Calu3 (cell line): ENCODE measurements around the gene RNF222. TPM values are rescaled to one million over a fixed set of nuclear protein-coding genes. Genes with fewer than 3 reads are reported as not detected.

ENCODE experiments used
- BruUV-seq: library from RNA; stranded (reverse); fragments of 400-500 nt; replicated peaks from 2 replicates; lab custom pipeline; 2021; lab: Mats Ljungman, UMichigan
- CTCF ChIA-PET: fragments of 300-600 bp; sonication (Branson Sonifier 250); formaldehyde crosslinking; loops from one replicate; lab custom pipeline; 2022; ENCODE audit warnings: antibody characterized with exemption; lab: Charles Lee
- DNase-seq: peaks from one replicate; pipeline ENCODE4 v3.0.0; 2022
- H3K27ac Mint-ChIP-seq: one replicate; pipeline ENCODE4 v1.8.0; 2022; ENCODE audit warnings: mixed read lengths; ENCODE audit not compliant: unreplicated experiment
- H3K27me3 Mint-ChIP-seq: one replicate; pipeline ENCODE4 v1.8.0; 2022; ENCODE audit warnings: mixed read lengths; ENCODE audit not compliant: unreplicated experiment
- H3K36me3 Mint-ChIP-seq: one replicate; pipeline ENCODE4 v1.8.0; 2022; ENCODE audit warnings: mild to moderate bottlenecking, moderate library complexity, mixed read lengths; ENCODE audit not compliant: insufficient read depth, unreplicated experiment
- H3K4me1 Mint-ChIP-seq: one replicate; pipeline ENCODE4 v1.8.0; 2022; ENCODE audit warnings: mild to moderate bottlenecking, low read depth, mixed read lengths; ENCODE audit not compliant: unreplicated experiment
- H3K4me3 Mint-ChIP-seq: one replicate; pipeline ENCODE4 v1.8.0; 2022; ENCODE audit warnings: mild to moderate bottlenecking, low read depth, moderate library complexity, mixed read lengths; ENCODE audit not compliant: unreplicated experiment
- H3K9me3 Mint-ChIP-seq: one replicate; pipeline ENCODE4 v1.8.0; 2022; ENCODE audit warnings: low read depth, mixed read lengths; ENCODE audit not compliant: unreplicated experiment
- CTCF ChIP-seq: fragments of 200-600 bp; IDR thresholded peaks from one replicate; pipeline ENCODE4 v1.8.0; 2022; ENCODE audit warnings: antibody characterized with exemption; ENCODE audit not compliant: unreplicated experiment
- intact Hi-C: fragments of 100-400 bp; cut with micrococcal nuclease; formaldehyde crosslinking; loops from one replicate; pipeline ENCODE4 v1.10.0; 2022; ENCODE audit not compliant: unreplicated experiment
- total RNA-seq: library from RNA; stranded (reverse); gene quantifications from 2 replicates; pipeline ENCODE4 v1.2.3, GENCODE V29; 2022

The RNF222 gene
- total RNA-seq, 1 experiment from 2014 or later: not detected

- intact Hi-C loops: no loop called here
- no TSS peak for BruUV-seq
- CTCF ChIA-PET: interaction anchor here (0.6 kb wide), 1 partner anchor 23 kb away, joined by 4 read pairs; no protein-coding TSS in a partner anchor
- H3K4me1 Mint-ChIP-seq: no peaks in the 10 kb centered on the region
- H3K4me3 Mint-ChIP-seq: no peak overlapping the region
- no peaks in the 10 kb centered on the region for H3K36me3 Mint-ChIP-seq
- no peak overlapping the region for H3K27ac Mint-ChIP-seq
- H3K9me3 Mint-ChIP-seq: no peaks in the 10 kb centered on the region
- TF ChIP-seq CTCF: no peak
- no peak for DNase-seq
- peaks cover 13% of the 10 kb centered on the region for H3K27me3 Mint-ChIP-seq
Measured at GRCh38 chr17:8359769-8360168, 37.9 kb downstream of the RNF222 start.

- peaks cover 25% of the 10 kb centered on the region for H3K27me3 Mint-ChIP-seq
- H3K27ac Mint-ChIP-seq: no peak overlapping the region
- no peaks in the 10 kb centered on the region for H3K9me3 Mint-ChIP-seq
- no peak for TF ChIP-seq CTCF
- no peak overlapping the region for H3K4me3 Mint-ChIP-seq
- intact Hi-C loops: no loop called here
- no peaks in the 10 kb centered on the region for H3K4me1 Mint-ChIP-seq
- H3K36me3 Mint-ChIP-seq: no peaks in the 10 kb centered on the region
- no peak for DNase-seq
- BruUV-seq: no TSS peak
- CTCF ChIA-PET: no interaction called here
Measured at GRCh38 chr17:8357910-8358309, 39.7 kb downstream of the RNF222 start.

- TF ChIP-seq CTCF: no peak
- Mint-ChIP-seq H3K4me3 (no peak overlapping the region), H3K27me3 (peaks cover 24% of the 10 kb centered on the region), H3K36me3 (no peaks in the 10 kb centered on the region), H3K27ac (no peak overlapping the region), H3K4me1 (no peaks in the 10 kb centered on the region), H3K9me3 (no peaks in the 10 kb centered on the region)
- no TSS peak for BruUV-seq
- DNase-seq: no peak
- CTCF ChIA-PET: no interaction called here
- intact Hi-C loops: no loop called here
Measured at GRCh38 chr17:8354236-8354635, 43.4 kb downstream of the RNF222 start.

GRCh38 chr17:8353736-8354135, 43.9 kb downstream of the RNF222 start:
- no peak for TF ChIP-seq CTCF
- no TSS peak for BruUV-seq
- CTCF ChIA-PET: no interaction called here
- no peaks in the 10 kb centered on the region for H3K9me3 Mint-ChIP-seq
- no peak for DNase-seq
- peaks cover 19% of the 10 kb centered on the region for H3K27me3 Mint-ChIP-seq
- intact Hi-C loops: no loop called here
- H3K4me3 Mint-ChIP-seq: no peak overlapping the region
- no peaks in the 10 kb centered on the region for H3K4me1 Mint-ChIP-seq
- H3K36me3 Mint-ChIP-seq: no peaks in the 10 kb centered on the region
- H3K27ac Mint-ChIP-seq: no peak overlapping the region
